MG63 (cell line): ENCODE measurements around the gene CEP112. TPM values are rescaled to one million over a fixed set of nuclear protein-coding genes. Genes with fewer than 3 reads are reported as not detected.
"Not testable (repeated sequence)": the region's sequence is repeated elsewhere in the genome, so short reads cannot be mapped to it uniquely, and the experiment has no call there.

ENCODE experiments used
- DNase-seq: peaks from one replicate; pipeline ENCODE4 v3.0.0-alpha.2; 2020
- H3K27me3 ChIP-seq: fragments of 250-450 bp; sonication (Bioruptor Pico); 2 replicates; pipeline ENCODE4 v1.5.1; 2020; ENCODE audit warnings: mild to moderate bottlenecking, moderate library complexity
- H3K36me3 ChIP-seq: fragments of 250-450 bp; sonication (Bioruptor Pico); 2 replicates; pipeline ENCODE4 v1.5.1; 2020; ENCODE audit warnings: mild to moderate bottlenecking, moderate library complexity
- H3K4me3 ChIP-seq: fragments of 250-450 bp; sonication (Bioruptor Pico); 2 replicates; pipeline ENCODE4 v1.5.1; 2020; ENCODE audit warnings: mild to moderate bottlenecking, moderate library complexity
- H3K9me3 ChIP-seq: fragments of 250-450 bp; sonication (Bioruptor Pico); 2 replicates; pipeline ENCODE4 v1.5.1; 2020; ENCODE audit warnings: mild to moderate bottlenecking, moderate library complexity
- total RNA-seq: library from RNA; depleted of rRNA; stranded (reverse); fragments of >200 nt; shearing (Covaris generic); gene quantifications from 2 replicates; pipeline ENCODE4 v1.2.3, GENCODE V29; 2014; ENCODE audit warnings: low replicate concordance

CEP112 gene
- total RNA-seq, 1 experiment from 2014 or later, result 0.59 TPM

DNA sequence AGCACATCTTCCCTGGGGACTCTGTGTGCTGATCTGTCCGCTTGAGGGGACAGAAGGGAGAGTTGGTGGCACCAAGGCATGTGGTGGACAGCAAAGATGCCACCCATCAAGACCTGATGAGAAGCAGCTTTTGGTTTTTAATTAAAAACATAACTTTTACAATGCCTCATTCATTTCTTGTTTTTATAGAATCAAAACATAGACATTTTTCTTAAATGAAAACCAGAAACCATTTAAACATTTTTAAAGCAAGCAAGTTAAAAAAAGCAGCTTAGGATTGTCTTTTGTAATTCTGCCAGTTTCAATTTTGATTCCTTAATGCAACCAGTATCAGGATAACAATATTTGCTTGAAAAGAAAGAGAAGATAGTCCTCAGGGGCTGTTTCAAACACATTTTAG lies 506.8 kb downstream of the CEP112 start:
- H3K36me3 ChIP-seq, result no peaks in the 10 kb centered on the region
- H3K27me3 ChIP-seq, result no peaks in the 10 kb centered on the region
- H3K4me3 ChIP-seq, result no peak overlapping the region
- DNase-seq, result no peak
- H3K9me3 ChIP-seq, result no peaks in the 10 kb centered on the region

DNA sequence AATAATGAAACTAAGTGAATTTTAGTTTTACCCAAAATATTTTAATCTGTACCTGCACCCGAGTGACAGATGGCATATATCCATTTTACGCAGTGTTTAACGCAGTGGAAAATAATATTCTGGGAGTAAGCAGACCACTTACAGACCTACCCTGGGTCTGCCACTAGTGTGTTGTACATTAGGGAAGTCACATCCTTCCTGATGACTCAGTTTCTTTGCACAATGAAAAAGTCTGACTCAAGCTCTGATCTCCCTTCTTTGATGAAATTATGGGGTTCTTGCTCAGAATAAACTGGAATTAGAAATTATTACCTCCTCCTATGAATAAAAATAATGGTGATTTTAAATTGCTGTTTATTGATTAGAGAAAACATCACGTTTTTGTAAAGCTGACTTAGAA lies 507.3 kb downstream of the CEP112 start:
- Histone ChIP-seq H3K4me3 (no peak overlapping the region), H3K9me3 (no peaks in the 10 kb centered on the region), H3K27me3 (no peaks in the 10 kb centered on the region), H3K36me3 (no peaks in the 10 kb centered on the region)
- no peak for DNase-seq

DNA sequence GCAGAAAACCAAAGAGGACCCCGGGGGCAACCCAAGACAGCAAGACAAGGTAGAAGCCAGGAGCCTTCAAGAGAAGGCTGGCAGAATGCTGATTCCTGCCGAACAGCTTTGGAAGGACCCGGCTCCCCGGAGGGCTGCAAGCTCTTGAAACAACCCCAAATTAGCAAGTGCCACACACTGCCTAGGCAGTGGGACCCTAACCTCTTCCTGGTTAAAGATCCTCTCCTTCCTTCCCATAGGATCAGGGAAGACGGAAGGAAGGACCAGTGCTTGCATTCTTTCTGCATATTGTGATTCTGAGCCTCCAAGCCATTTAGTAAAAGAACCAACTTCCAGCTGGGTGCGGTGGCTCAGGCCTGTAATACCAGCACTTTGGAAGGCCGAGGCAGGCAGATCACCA lies 508.5 kb downstream of the CEP112 start:
- no peaks in the 10 kb centered on the region for H3K36me3 ChIP-seq
- H3K27me3 ChIP-seq, result no peaks in the 10 kb centered on the region
- H3K4me3 ChIP-seq, result no peak overlapping the region
- no peak for DNase-seq
- H3K9me3 ChIP-seq, result no peaks in the 10 kb centered on the region

DNA sequence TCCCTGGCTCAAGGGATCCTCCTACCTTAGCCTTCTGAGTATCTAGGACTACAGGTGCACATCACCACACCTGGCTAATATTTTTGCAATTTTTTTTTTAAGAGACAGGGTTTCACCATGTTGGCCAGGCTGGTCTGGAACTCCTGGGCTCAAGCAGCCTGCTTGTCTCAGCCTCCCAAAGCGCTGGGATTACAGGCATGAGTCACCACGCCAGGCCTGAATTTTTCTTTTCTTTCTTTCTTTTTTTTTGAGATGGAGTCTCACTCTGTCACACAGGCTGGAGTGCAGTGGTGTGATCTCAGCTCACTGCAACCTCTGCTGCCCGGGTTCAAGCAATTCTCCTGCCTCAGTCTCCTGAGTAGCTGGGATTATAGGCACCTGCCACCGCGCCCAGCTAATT lies 510.2 kb downstream of the CEP112 start:
- H3K27me3 ChIP-seq, H3K9me3 ChIP-seq, H3K36me3 ChIP-seq, H3K4me3 ChIP-seq: not testable (repeated sequence)
- DNase-seq, result peak; percentile 51

DNA sequence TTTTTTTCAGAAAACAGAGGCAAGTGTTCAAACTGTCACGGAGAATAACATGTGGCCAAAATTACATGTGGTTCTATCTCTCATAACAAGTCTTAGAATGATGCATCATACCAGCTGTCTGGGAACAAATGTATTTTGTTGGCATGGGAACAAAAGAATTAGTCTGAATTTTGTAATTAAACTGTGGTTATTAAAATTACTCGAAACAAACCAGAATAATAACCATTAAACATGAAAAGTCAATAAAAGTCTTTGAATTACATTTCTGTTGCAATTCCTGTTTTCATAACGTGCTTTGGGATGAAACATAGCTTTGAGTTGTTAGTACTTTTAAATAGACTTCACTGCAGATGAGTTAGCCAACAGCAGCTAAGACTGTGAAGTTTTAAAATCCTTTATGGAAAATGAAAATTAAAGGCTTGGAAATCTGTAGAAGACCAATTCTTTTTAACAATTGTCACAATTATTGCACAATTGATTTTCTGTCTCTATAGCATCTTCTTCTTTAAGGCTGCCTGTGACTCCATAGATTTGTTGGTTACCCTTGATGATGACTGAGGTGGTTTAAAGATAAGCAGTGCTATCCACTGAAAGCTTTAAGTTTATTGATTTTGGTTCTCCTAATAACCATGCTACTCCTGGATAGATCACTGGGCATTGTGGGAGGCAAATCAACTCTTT lies 512.6 kb downstream of the CEP112 start:
- no peaks in the 10 kb centered on the region for H3K9me3 ChIP-seq
- no peaks in the 10 kb centered on the region for H3K36me3 ChIP-seq
- no peak for DNase-seq

DNA sequence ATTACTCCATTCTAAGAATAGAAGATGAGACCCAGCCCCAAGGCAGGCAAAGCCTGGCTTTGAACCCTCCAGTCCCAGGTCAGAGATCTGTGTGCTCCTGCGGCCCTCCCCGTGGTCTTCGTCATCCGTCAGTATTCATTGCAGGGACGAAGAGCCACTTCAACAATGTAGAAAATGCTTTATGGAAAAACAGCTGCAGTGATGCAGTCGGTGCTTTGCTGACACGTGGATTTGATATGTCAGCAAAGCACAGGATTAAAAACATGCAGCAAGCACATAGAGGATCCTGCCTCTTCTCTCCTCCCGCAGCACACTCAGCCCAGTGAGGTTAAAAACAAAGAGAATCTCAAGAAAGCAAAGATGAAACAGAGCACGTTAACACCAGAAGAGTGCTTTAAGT lies 513.4 kb downstream of the CEP112 start:
- Histone ChIP-seq H3K4me3 (no peak overlapping the region), H3K9me3 (no peaks in the 10 kb centered on the region), H3K36me3 (no peaks in the 10 kb centered on the region), H3K27me3 (no peaks in the 10 kb centered on the region)
- no peak for DNase-seq

More for the DNA sequence above, 512.6 kb downstream of the CEP112 start:
- H3K27me3 ChIP-seq, result no peaks in the 10 kb centered on the region
- no peak overlapping the region for H3K4me3 ChIP-seq

DNA sequence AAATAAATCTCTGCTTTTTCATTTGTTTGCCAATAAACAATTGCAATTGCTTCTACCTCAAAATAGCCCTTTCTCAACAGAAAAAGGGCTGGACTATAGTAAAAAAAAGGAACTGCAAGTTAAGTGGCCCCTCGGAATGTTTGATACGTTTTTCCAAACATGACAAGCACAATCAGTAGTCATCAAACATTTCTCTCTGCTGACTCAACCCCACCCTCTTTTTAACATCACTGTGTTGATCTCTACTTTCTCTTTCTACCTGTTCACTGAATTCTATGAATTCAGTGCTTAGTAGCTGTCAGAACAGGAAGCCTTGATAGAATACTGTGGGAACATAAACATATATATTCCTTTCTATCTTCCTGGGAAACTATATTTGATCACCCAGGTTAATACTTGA lies 514.0 kb downstream of the CEP112 start:
- Histone ChIP-seq H3K9me3 (no peaks in the 10 kb centered on the region), H3K4me3 (no peak overlapping the region), H3K27me3 (no peaks in the 10 kb centered on the region), H3K36me3 (no peaks in the 10 kb centered on the region)
- DNase-seq, result no peak

DNA sequence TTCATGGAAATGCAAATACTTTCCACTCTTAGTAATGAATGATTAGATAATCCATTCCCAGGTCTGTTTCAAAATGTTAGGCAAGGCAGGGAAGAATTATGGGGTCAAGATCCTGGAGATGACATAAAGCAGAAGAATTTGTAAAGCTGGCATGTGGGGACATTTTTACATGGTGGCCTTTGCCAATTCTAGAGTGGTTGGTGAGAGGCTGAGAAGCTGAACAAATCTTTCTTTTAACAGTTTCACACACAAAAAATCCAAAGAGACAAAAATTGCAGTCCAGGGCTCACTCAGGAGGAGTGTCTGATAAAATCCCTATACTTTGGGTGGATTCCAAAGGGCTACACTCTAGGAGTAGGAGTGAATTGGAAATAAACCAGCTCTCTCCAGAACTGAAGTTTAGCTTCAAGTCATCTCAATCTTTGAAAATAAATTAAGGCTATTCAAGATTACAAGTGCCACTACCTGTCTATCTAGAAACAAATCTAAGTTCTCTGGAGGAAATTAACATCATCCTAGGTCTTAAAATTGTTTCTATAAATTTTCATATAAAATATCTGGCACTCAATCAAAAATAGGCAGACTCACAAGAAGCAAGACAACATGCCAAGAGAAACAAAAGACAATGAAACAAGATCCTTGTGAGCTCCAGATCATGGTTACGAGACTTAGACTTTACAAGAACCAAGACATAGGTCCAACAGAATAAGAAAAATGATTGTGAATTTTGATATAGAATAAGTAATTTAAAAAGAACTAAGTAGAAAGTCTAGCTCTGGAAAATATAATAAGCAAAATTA lies 517.5 kb downstream of the CEP112 start:
- no peak for DNase-seq
- Histone ChIP-seq H3K27me3 (no peaks in the 10 kb centered on the region), H3K4me3 (no peak overlapping the region), H3K9me3 (no peaks in the 10 kb centered on the region), H3K36me3 (no peaks in the 10 kb centered on the region)

DNA sequence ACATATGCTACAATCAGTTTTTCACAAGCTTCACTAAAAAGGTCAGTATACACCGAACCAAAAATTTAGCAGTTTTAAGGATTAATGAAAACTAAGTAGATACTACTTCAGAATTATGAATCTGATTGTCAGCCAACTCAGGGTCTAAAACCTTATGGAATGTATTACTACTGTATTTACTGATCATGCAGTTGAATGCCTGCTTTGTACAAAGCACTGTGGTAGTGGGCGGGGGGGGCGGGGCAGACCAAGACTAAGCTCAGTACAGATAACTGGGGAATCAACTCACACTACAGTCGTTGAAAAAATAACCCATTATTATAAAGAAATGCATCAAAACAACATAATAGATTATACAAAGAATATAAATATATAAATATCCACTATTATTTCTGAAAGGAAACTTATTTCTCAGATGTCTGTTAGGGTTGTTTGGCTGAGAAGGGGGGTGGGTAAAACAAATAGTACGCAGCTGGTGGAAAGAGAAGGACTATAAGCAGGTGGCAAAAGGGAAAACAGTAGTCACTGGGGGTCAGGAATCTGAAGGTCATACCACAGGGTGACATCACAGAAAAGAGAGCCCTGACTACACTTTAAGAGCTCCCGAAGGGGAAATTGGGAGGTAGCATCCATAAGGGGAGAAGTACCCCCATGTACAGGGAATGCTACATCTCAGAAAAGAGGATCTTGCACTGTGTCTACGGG lies 521.1 kb downstream of the CEP112 start:
- Histone ChIP-seq H3K36me3 (no peaks in the 10 kb centered on the region), H3K27me3 (no peaks in the 10 kb centered on the region), H3K4me3 (no peak overlapping the region), H3K9me3 (no peaks in the 10 kb centered on the region)
- DNase-seq, result no peak

DNA sequence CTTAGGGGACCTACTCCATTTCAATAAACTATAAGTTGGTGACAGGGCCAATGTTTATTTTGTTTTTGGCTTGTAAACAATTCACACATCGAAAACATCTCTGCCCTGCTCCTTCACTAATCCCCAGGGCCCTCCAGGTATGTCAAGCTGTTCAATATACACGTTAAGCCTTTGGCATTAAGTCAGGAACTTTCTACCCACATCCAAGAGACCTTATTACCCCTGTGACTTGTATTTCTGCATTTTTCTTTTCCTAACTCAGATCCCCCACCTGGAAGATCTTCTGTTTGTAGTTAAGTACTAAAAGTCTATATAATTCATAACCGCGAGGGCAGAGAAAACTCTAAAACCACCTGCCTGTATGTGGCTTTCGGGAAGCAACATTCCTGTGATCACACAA lies 523.7 kb downstream of the CEP112 start:
- Histone ChIP-seq H3K36me3 (no peaks in the 10 kb centered on the region), H3K9me3 (peaks cover 3% of the 10 kb centered on the region; the same call in 1 of the 2 replicates), H3K27me3 (no peaks in the 10 kb centered on the region), H3K4me3 (no peak overlapping the region)
- DNase-seq, result no peak

DNA sequence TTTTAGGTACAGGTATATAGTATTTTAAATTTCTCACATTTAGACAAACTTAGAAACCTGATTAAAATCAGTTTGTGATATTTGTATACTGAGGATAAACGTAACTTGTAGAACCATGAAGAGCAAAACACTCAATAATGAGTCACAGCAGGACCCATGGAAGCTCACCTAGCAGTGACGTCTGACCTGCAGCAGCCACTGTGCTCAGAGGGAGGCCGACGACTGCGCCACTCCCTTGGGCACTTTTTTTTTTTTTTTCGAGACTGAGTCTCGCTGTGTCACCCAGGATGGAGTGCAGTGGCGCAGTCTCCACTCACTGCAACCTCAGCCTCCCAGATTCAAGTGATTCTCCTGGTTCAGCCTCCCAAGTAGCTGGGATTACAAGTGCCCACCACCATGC lies 524.3 kb downstream of the CEP112 start:
- no peak for DNase-seq
- no peaks in the 10 kb centered on the region for H3K27me3 ChIP-seq
- peaks cover 3% of the 10 kb centered on the region; the same call in 1 of the 2 replicates for H3K9me3 ChIP-seq
- no peaks in the 10 kb centered on the region for H3K36me3 ChIP-seq
- no peak overlapping the region for H3K4me3 ChIP-seq

DNA sequence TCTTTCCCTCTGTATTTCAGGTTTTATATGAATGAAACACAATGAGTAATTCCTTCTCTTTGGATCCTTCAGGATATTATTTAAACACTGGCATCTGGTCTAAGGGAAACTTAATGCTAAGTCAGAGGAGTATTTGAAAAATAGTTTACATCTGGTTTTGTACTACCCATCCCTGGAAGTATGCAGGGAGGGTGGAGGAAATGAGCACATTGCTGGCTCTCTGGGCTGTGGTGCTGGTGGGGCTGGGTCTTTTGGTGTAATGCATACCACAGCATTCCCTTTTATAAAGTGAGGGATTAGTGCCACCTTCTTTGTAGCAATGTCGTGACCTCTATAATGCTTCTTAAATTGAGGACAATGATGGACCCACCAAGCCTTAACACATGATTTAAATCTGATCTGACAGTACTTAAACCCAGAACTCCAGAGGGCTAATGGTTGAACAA lies 525.0 kb downstream of the CEP112 start:
- no peak overlapping the region for H3K4me3 ChIP-seq
- peak; percentile 51 for DNase-seq
- no peaks in the 10 kb centered on the region for H3K27me3 ChIP-seq
- H3K36me3 ChIP-seq, result no peaks in the 10 kb centered on the region
- peaks cover 3% of the 10 kb centered on the region; the same call in 1 of the 2 replicates for H3K9me3 ChIP-seq

DNA sequence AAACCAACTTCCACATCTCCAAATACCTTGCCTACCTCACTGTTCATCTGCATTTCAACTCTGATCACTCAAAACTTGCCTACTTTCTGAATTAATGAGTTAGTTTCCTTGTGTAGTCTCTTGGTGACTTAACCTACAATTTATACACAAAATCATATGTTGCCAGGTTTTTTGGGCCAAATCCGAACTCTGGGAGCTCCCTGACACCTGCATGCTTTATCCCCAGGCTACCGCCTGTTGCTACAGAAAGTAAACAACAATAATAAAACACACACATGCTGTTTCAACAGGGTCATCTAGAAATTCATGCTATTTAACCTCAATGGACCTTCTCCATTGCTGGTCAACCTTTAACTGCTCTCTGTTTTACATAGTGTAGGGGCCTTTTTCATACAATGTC lies 526.0 kb downstream of the CEP112 start:
- Histone ChIP-seq H3K36me3 (no peaks in the 10 kb centered on the region), H3K27me3 (no peaks in the 10 kb centered on the region), H3K9me3 (peaks cover 3% of the 10 kb centered on the region; the same call in 1 of the 2 replicates), H3K4me3 (no peak overlapping the region)
- no peak for DNase-seq

DNA sequence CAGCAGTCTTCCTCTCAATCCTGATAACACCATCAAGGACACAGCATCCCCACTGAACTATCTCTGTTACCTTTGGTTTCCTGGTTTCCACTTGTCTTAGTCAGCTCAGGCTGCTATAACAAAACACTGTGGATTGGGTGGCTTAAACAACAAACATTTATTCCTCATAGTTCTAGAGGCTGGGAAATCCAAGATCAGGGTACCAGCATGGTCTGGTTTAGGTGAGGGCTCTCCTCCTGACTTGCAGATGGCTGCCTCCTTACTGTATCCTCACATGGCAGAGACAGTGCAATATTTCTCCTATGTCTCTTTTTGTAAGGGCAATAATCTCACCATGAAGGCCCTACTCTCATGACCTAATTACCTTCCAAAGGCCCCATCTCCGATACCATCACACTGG lies 527.2 kb downstream of the CEP112 start:
- H3K27me3 ChIP-seq, result no peaks in the 10 kb centered on the region
- H3K36me3 ChIP-seq, result no peaks in the 10 kb centered on the region
- peaks cover 3% of the 10 kb centered on the region; the same call in 1 of the 2 replicates for H3K9me3 ChIP-seq
- H3K4me3 ChIP-seq, result no peak overlapping the region
- no peak for DNase-seq

DNA sequence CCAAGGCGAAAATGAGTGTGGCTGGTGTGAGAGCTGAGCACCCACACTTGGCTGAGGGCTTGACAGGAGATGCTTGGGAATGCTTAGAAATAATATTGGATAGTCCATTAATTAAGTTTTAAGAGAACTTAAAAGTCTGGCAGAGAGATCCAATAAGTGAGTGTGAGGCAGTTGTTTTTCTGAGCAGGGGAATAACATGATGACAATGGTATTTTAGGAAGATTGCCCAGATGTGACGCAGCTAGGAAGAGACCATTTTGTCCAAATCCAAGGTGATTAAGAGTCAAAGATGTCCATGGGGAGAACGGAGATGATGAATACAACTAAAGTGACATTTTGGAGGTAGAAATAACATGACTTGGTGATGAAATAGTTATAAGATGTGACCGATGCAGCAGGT lies 527.7 kb downstream of the CEP112 start:
- H3K4me3 ChIP-seq, result no peak overlapping the region
- no peak for DNase-seq
- H3K9me3 ChIP-seq, result peaks cover 3% of the 10 kb centered on the region; the same call in 1 of the 2 replicates
- H3K36me3 ChIP-seq, result no peaks in the 10 kb centered on the region
- H3K27me3 ChIP-seq, result no peaks in the 10 kb centered on the region

DNA sequence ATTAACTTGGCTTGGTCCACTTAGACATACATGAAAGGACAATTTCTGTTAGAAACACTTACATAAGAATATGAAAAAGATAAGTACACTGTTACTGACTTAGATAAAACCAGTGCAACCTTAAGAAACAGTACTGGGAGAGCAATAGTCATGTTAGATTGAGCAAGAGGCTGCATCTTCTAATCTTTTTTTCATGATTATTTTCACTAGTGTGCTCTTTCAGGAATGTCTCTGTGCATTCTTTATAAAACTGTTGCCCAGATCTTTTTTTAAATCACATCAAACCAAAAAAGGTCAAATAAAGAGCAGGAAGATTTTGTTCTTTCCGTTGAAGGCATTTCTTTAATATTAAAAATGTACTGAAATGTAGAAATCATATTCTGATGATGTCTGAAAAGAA lies 529.7 kb downstream of the CEP112 start:
- no peak overlapping the region for H3K4me3 ChIP-seq
- no peak for DNase-seq

DNA sequence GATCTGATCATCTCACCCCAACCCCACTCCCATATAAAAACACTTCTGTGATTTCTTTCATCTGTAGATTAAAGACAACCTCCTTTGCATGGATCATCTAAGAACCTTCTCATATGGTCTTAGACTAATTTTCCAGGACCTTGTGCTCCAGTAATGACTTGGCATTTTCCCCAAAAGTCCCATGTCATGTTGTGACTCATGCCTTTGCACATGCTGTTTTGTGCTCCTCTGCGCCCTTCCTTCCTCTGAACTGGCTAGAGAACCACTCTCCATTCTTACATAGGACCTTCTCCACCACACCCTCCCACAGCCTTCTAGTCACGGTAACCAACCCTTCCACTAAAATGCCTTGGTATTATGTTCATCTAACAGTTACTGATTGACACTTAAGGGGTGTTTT lies 531.0 kb downstream of the CEP112 start:
- peak; percentile 18 for DNase-seq

More for the DNA sequence above, 529.7 kb downstream of the CEP112 start:
- Histone ChIP-seq H3K36me3 (no peaks in the 10 kb centered on the region), H3K9me3 (peaks cover 3% of the 10 kb centered on the region; the same call in 1 of the 2 replicates), H3K27me3 (no peaks in the 10 kb centered on the region)

More for the DNA sequence above, 531.0 kb downstream of the CEP112 start:
- Histone ChIP-seq H3K9me3 (peaks cover 3% of the 10 kb centered on the region; the same call in 1 of the 2 replicates), H3K27me3 (no peaks in the 10 kb centered on the region), H3K36me3 (no peaks in the 10 kb centered on the region), H3K4me3 (no peak overlapping the region)
